ENCODE results near the gene FGD2.
"Not testable (repeated sequence)": the region's sequence is repeated elsewhere in the genome, so short reads cannot be mapped to it uniquely, and the experiment has no call there.

Gene FGD2

DNA sequence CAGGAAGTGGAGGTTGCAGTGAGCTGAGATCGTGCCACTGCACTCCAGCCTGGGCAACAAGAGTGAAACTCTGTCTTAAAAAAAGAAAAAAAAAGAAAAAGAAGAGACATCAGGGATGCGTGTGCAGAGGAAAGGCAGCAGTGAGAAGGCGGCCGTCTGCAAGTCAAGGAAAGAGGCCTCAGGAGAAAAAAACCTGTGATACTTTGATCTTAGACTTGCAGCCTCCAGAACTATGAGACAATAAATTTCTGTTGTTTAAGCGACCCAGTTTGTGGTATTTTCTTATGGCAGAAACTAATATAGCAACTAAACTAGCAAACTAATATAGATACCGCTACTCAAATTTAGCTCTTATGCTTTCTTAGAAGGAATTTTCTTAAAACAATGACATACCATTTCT is 36.1 kb downstream of the FGD2 start:
- no peak for DNase-seq

DNA sequence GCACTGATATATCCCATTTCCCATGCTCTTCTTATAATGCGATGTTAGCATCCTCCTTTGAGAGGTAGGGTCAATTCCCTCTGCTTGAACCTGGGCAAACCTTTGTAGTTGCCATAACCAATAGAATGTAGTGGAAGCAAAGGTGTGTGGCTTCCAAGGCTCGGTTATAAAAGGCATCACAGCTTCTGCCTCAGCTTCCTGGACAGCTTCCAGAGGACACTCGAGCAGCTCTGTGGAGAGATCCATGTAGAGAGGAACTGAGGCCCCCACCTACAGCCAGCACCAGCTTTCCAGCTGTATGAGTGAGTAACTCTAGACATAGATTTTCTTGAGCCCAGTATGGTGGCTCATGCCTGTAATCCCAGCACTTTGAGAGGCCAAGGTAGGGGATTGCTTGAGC is 36.7 kb downstream of the FGD2 start:
- DNase-seq: peak; percentile 51

DNA sequence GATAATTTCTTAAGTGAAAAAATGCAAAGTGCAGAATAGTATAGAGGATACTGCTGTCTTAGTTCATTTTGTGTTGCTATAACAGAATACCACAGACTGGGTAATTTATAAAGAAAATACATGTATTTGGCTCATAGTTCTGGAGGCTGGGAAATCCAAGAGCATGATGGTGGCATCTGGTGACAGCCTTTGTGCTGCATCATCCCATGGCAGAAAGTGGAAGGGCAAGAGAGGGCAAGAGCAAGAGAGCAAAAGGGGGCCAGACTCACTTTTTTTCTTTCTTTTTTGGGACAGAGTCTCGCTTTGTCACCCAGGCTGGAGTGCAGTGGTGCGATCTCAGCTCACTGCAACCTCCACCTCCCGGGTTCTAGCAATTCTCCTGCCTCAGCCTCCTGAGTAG is 37.6 kb downstream of the FGD2 start:
- not testable (repeated sequence) for DNase-seq

DNA sequence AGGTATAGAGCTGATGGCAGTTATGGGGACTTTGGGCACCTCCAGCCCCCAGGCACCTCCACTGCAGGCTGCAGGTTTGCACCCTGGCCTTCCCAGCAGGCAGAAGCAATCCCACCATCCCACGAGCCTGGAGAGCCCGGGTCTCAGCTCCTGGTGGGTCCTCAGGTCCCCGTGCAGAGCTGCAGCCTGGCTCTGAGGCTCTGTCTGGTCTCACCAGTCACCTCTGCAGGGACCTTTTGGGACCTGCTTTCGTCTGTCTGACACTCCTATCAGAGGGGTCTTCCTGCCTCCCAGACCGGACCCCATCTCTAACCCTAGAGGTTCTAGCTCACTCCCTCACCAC is 41.9 kb downstream of the FGD2 start:
- no peak for DNase-seq

DNA sequence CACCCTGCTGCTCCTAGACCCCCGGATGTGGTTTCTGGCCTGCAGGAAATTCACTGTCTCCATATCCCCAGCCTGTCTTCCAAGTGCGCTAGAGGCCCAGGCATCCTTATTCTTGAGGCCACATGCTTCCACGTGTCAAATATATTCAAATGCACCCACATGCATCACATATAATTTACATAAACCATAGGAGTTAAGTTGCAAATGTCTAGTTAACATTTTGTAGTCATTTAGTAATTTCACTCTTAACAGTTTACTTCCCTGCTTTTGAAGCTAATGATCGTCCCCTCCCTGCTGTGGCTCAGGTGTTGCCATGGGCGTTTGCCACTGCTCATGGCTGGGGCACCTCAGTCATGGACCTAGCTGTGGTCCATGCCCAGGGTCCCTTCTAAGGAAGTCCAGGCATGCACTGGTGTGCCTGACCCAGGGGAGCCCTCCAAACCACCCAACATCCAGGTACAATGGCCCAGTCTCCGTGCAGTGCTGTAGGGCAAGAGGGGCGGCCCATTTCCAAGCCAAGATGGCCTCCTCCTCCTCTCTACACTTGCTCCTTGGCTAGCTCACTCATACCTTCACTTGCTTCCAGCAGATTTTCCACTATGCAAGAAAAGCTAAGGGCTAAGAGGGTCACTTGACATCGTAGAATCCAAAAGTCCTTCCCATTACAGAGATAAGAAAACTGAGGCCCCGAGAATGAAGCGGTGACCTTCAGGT is 42.4 kb downstream of the FGD2 start:
- no peak for DNase-seq

DNA sequence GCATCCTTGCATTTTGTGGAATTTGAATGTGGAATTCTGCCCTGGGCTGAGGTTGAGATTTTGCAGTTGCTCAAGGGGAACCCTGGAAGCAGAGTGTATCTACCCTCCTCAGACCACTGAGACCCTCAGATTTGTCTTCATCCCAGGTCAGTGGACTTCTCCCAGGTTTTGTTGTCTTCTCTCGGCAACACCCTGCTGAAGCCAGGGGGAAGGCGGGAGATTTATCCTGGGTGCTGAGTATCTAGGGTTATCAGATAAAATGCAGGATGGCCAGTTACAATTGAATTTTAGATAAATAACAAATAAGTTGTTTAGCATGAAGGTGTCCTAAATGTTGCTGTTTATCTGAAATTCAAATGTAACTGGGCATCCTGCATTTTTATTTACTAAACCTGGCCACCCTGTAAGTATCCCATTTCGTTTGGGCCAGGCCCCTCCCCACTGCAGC is 43.0 kb downstream of the FGD2 start:
- DNase-seq: no peak

DNA sequence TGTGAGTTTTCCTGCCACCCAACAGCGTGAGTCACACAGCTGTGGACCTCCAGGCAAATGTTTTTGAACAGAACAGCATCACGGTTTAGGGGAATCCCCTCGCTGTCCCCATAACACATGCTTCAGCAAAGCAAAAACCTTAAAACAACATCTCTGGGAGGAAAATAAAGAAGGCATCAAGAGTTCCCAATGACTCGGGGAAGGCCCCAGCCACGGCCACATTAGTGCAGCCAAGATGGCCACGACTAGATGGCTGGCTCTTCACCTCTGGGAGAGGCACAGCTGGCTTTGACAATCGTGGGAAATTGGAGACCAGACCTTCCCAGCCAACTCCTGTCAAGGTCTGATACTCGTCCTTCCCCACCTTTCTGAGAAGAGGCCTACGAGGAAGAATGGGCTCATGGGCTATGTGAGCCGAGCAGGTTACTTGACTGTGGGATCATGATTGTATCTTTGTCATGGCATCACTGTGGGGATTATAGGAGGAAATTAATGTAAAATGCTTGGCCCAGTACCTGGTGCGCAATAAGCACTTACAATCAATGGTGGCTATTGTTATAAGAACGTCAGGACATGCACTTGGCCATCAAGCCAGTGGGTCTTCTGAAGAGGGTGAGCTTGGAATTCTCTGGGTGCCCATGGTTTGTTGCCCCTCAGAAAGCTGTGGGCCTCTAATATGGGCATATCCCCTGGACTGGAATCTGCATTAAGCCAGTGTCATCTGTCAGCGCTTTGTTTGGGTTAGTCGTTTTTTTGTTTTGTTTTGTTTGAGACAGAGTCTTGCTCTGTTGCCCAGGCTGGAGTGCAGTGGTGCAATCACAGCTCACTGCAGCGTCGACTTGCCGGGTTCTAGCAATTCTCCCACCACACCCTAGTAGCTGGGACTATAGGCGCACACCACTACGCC is 43.6 kb downstream of the FGD2 start:
- no peak for DNase-seq

DNA sequence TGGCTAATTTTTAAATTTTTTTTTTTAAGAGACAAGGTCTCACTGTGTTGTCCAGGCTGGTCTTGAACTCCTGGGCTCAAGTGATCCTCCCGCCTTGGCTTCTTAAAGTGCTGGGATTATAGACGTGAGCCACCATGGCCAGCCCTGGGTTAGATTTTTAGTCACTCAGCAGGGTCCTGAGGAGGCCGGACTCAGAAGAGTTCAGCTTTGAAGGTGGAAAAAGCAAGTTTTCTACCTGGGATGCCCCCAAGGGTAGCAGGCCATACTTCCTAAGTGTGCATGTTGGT is 44.2 kb downstream of the FGD2 start:
- no peak for DNase-seq

DNA sequence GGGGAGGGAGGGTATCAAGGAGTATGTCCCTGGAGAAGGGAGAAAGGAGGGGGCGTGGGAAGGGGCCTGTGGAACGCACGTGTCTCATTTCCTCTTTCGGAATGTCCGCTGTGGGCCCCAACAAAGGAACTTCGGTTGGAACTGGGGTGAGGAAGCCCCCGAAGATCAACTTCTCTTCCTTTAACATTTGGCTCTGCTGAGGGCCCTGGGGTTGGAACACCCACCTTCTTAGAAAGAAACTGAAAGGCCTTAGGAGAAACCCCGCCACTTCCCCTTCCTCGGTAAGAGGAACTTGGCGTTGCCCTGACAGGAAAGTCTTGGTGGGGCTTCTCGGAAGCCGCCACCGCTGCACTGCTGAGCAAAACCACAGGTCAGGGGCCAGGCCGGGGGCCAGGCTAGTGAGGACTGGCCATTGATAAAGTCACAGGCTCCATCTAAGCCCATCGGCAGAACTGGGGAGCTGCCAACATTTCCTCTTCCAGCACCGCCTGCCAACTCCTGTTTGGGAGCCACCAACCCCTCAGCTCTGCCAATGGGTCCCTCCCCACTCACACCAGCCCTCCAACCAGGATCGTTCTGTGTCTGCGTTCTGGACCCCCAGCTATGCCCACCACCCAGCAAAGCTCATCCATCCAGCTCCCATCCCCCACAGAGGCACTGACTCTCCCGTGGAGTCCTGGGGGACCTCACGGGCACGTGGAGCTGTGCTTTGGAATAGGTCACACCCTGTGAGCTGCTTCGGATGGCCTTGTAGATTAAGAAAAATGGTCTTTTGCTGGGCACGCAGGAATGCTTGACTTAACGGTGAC is 44.8 kb downstream of the FGD2 start:
- no peak for DNase-seq

DNA sequence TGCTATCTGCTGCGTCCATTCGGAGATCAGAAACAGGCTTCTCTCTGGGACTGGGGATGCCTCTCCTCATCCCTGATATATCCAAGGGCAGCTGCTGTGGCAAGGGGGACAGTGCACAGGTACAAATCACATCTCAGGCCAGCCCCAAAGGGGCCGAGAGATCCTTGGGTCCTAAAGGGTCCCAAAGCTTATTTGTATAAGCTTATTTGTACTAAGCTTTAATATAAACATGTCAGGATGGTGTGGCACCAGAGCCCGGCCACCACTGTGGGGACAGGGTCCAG is 45.3 kb downstream of the FGD2 start:
- no peak for DNase-seq

DNA sequence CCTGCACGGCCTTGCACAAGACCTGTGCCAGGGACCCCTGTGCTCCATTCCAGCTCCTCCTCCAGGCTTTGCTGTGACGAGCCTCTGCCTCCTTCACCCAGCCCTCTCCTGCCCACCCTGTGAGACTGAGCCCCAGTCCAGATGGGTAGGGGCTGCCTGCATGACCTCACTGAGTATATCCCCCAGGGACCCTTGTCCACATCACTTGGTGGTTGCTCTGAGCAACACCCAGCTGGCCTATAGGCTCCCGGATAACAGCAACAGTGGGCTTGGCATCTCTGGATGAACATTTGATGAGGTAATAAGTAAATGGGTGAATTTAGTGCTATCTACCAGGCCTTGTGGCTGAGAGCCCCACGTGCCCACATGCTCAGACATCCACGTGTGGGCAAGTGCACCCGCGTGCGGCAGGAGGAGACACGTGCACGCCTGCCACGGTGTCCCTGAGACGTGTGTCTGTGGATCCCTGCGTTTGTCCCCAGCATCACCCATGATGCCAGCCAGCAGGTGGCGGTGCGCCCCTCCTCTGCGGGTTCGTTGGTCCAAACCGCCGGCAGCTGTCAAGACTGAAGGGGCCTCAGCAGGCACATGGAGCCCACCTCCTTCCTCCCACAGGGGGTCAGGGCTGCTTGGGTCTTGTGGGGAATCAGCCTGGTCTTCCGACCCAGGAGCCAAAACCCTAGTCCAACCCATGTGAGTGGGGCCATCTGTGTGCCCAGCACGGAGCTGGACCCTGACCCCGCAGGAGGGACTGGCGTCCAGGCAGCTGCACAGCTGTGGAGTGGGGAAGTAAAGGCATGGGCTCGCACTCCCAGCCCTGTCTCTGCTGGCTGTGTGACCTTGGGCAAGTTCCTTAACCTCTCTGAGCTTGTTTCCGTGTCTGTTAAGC is 45.9 kb downstream of the FGD2 start:
- DNase-seq: peak; percentile 82

DNA sequence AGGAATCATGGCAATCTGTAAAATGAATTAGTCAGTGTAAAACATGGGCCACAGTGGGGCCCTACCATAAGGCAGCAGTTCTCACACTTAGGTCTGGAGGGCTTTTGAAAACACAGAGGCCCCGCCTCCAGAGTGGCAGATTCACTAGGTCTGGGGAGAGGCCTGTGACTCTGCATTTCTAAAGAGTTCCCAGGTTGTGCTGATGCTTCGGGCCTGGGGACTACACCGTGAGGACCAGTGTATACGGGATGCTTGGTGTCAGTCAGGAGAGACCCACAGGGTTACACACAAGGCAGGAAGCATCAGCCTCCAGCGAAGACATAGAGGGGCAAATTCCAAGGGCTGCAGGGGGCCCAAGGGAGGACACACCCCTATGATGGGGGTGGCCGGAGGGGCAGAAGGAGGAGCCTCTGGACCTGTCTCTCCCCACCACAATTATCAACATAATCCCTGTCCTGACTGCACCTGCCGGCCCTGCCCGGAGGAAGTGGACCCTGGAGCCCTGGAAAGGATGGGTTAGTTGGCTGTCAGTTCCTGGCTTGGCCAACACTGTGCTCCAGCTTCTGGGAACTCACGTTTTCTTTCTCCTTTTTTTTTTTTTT is 46.7 kb downstream of the FGD2 start:
- DNase-seq: no peak

DNA sequence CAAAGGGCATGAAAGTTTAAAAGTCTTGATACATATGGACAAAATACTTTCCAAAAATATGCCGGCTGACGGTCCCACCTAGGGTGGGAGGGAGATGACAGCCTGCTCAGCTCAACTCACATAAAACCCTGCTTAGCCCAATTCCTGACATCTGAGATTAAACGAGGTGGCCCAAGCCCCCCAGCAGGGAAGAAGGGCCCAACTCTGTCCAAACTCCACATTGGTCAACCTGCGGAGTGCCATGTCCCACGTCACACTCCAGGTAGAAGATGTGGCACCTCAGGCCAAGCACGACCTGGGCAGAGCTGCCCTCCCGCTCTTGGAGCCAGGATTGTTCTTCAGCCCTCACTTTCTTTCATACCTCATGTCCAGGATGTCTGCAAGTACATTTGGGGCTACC is 48.2 kb downstream of the FGD2 start:
- no peak for DNase-seq

DNA sequence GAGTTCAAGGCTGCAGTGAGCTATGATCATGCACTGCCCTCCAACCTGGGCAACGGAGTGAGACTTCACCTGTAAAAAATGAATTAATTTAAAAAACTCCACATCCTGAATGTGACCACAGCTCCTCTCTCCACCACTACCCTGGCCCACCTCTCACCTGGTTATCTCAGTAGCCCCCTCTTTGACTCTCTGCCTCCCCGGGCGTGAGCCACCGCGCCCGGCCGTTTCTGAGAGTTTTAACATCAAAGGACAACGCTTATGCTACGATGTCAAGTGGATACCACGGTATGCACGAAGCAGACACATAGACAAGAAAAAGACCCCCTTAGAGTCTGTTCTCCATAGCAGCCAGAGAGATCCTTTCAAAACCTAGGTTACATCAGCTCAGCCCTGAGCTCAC is 48.7 kb downstream of the FGD2 start:
- no peak for DNase-seq

DNA sequence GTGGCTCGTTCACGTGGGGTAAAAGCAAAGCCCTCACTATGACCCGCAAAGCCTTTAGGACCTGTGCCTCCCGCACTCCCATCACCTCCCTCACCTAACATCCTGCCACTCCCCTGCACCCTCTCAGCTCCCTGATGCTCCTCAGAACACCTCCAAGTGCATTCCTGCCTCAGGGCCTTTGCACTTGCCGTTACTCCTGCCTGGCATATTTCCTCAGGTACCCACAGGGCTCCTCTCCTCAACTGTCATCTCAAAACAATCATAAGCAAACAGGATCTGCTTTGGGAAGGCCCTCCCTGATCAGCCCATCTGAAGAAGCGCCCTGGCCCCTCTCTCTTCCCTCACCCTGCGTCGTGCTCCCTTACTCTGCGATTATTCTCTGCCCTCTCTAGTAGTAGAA is 49.1 kb downstream of the FGD2 start:
- no peak for DNase-seq

DNA sequence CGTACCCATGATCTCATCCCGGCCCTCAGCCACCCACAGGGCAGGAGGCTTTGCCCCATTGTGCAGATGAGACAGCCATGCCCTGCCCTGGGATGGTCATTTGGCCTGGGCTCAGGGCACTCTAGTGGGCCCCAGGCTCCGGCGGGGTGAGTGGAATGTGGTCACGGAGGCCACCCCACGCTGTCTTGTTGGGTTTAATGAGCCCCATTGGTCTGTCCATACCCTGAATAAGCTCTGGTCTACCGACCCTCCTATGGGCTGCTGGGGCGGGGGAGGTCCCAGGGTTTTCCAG is 50.6 kb downstream of the FGD2 start:
- DNase-seq: no peak

DNA sequence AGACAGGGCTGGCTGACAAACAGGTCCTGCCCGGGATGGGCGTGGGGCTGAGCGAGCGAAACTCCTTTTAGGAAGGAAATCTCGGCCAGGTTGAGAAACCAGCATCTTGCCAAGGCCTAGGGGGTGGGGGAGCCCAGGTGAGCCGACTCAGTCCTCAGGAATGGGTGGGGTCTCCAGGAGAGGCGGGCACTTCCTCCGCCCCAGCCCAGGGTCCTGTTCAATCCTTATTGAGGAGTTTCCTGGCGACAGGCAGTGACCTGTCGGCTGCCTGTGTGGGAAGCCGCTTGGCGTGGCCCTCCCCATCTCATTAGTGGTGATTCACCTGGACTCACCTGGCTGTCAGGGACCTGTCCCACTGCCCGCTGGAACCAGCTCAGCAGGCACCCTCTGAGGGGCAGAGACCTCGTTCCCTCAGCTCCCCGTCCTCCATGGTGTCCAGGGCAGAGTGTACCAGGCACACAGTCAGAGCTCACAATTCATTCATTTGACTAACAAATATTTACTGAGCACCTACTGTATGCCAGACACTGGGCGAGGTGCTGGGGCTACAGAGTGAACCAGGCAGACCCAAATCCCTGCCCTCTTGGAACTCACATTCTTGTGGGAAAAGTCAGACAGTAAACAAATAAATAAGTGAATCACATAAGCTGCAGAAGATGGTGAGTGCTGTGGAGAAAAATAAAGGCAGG is 51.1 kb downstream of the FGD2 start:
- DNase-seq: no peak

DNA sequence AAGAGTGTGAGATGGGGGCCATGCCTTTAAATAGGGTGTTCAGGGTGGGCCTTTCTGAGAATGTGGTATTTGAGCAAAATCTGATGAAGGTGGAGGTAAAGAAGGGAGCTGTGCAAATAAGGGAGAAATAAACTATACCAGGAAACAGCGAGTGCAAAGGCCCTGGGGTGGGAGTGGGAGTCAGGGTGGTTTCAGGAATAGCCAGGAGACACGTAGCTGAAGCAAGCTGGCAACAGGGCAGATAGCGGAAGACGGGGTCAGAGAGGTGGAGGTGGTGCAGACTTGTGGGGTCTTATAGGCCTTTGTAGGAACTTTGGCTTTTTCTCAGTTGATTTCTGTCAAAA is 51.6 kb downstream of the FGD2 start:
- no peak for DNase-seq

DNA sequence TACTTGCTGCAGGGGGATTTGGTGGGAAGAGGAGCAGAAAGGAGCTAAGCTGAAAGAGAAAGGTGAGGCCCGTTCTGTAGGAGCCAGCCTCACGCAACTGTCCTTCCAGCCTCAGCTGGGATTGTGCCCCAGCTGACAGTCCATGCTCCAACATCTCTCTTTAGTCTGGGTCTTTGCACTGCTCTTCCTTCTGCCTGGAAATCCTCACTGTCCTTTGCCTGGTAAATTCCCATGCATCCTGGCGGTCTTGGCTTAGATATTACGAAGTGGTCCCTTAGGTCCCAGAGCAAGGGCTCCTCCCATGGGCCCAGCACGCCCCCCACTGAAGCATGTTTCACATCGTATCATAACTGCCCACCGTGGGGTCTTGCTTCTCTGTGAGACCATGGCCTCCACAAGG is 52.2 kb downstream of the FGD2 start:
- no peak for DNase-seq

DNA sequence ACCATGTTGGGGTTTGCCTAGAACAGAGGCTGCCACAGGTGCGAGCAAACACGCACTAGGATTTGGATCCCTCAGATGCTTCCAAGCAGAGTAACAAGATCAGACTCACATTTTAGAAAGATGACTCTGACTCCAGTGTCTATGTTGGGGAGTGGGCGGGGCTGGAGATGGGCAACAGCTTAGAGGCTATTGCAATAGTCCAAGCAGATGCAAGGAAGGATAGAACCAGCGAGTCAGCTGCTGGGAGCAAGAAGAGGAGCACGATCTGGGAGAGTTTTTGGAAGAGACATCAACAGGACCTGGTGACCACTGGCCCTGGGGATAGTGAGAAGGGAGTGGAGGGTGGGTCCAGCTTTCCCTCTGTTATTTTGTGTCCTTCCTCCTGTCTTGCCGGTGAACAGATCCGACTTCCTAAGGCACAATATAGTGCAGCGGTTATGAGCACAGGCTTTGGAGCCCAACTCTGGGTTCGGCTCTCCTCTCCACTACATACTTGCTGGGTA is 52.7 kb downstream of the FGD2 start:
- no peak for DNase-seq

DNA sequence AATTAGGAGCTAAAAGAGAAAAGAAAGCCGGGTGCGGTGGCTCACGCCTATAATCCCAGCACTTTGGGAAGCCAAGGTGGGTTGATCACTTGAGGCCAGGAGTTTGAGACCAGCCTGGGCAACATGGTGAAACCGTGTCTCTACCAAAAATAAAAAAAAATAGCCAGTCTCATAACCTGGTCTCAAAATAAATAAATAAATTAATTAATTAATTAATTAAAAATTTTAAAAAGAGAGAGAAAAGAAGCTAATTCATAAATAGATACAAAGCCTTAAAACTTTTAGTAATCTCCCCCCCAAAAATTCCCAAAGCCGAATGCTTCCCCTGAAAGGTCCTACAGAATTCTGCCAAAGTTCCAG is 53.5 kb downstream of the FGD2 start:
- DNase-seq: not testable (repeated sequence)
